Panc1 (cell line): ENCODE measurements around the gene MAP2K1. TPM values are rescaled to one million over a fixed set of nuclear protein-coding genes. Genes with fewer than 3 reads are reported as not detected.

Experiments used
- ATAC-seq: fragments of 200-7000 bp; cut with Tn5 transposase; 2 replicates; pipeline ENCODE4 v1.9.1; 2020; ENCODE audit warnings: mild to moderate bottlenecking, moderate library complexity
- BruUV-seq: library from RNA; stranded (reverse); fragments of 400-500 nt; replicated peaks from 2 replicates; lab custom pipeline; 2021; lab: Mats Ljungman, UMichigan
- CTCF ChIA-PET: fragments of 300-600 bp; sonication (Branson Sonifier 250); formaldehyde crosslinking; loops from one replicate; lab custom pipeline; 2022; ENCODE audit warnings: antibody characterized with exemption; lab: Charles Lee
- POLR2A ChIA-PET: fragments of 300-600 bp; sonication (Branson Sonifier 250); formaldehyde crosslinking; loops from one replicate; lab custom pipeline; 2022; ENCODE audit warnings: antibody characterized with exemption; lab: Charles Lee
- DNase-seq: peaks from one replicate; pipeline ENCODE4 v3.0.0-alpha.2; 2010; ENCODE audit warnings: low read depth, low spot score
- H3K27ac ChIP-seq: 2 replicates; pipeline ENCODE4 v1.5.1; 2011; ENCODE audit warnings: mild to moderate bottlenecking, low read length, inconsistent platforms
- H3K27me3 ChIP-seq: fragments of 200-500 bp; sonication (Bioruptor generic); 2 replicates; pipeline ENCODE4 v1.6.0; 2014; ENCODE audit warnings: low read length, inconsistent platforms; ENCODE audit not compliant: control insufficient read depth, insufficient read depth
- H3K36me3 ChIP-seq: fragments of 200-500 bp; sonication (Bioruptor generic); 2 replicates; pipeline ENCODE4 v1.5.1; 2014; ENCODE audit warnings: inconsistent platforms, mild to moderate bottlenecking, low read length, moderate library complexity; ENCODE audit not compliant: control insufficient read depth, insufficient read depth
- H3K4me1 ChIP-seq: 2 replicates; pipeline ENCODE4 v1.5.1; 2011; ENCODE audit warnings: inconsistent platforms, mild to moderate bottlenecking, low read length, moderate library complexity; ENCODE audit not compliant: control insufficient read depth, insufficient read depth
- H3K4me3 ChIP-seq, 2 experiments: 2 replicates each; pipeline ENCODE4 v1.5.1; 2011 to 2012; ENCODE audit warnings: low read depth in 2 of 2, low read length in 2 of 2, mild to moderate bottlenecking in 2 of 2, inconsistent platforms in 1 of 2, moderate library complexity in 1 of 2
- H3K9me3 ChIP-seq: fragments of 200-500 bp; sonication (Bioruptor generic); 2 replicates; pipeline ENCODE4 v1.5.1; 2014; ENCODE audit warnings: low read depth, mild to moderate bottlenecking, inconsistent platforms, low read length, moderate library complexity; ENCODE audit not compliant: control insufficient read depth, insufficient read depth
- CTCF ChIP-seq: fragments of 450-650 bp; IDR thresholded peaks from 2 replicates; pipeline ENCODE4 v1.5.1; 2017; ENCODE audit warnings: mild to moderate bottlenecking
- POLR2AphosphoS5 ChIP-seq: IDR thresholded peaks from 2 replicates; pipeline ENCODE4 v1.6.1; 2012; ENCODE audit warnings: mild to moderate bottlenecking, low read depth, low read length, moderate library complexity
- REST ChIP-seq, 2 experiments: IDR thresholded peaks; 2 replicates each; pipeline ENCODE4 v1.6.1; 2011 to 2012; ENCODE audit warnings: low read depth in 2 of 2, control low read depth in 1 of 2, low read length in 1 of 2, mild to moderate bottlenecking in 1 of 2, moderate library complexity in 1 of 2; ENCODE audit not compliant: insufficient read depth in 1 of 2
- SIN3A ChIP-seq: IDR thresholded peaks from 2 replicates; pipeline ENCODE4 v1.6.1; 2012; ENCODE audit warnings: low read depth, mild to moderate bottlenecking, low read length, moderate library complexity, borderline replicate concordance; ENCODE audit not compliant: insufficient read depth
- TCF7L2 ChIP-seq: IDR thresholded peaks from 2 replicates; pipeline ENCODE4 v1.6.1; 2011; ENCODE audit warnings: mild to moderate bottlenecking, low read depth, low read length, inconsistent platforms
- in situ Hi-C: cut with HindIII; loops from 2 replicates; pipeline ENCODE4 v1.10.0; 2016; ENCODE audit warnings: low sequenced_read_pairs, low pct_unique_long_range_greater_than_20kb
- intact Hi-C: fragments of 100-400 bp; cut with micrococcal nuclease; formaldehyde crosslinking; loops from one replicate; pipeline ENCODE4 v1.10.0; 2022; ENCODE audit not compliant: unreplicated experiment
- total RNA-seq: library from RNA; stranded (reverse); gene quantifications from one replicate; pipeline ENCODE4 v1.2.1, GENCODE V29; 2021; ENCODE audit not compliant: unreplicated experiment

The MAP2K1 gene
- total RNA-seq, 1 experiment from 2014 or later = 67.9 TPM

GRCh38 chr15:66508293-66508883, 121.7 kb downstream of the MAP2K1 start:
- ATAC-seq (no peak), DNase-seq (no peak)
- H3K4me1 ChIP-seq = peaks cover 4% of the 10 kb centered on the region; the same call in 1 of the 2 replicates
- in situ Hi-C loops = no loop called here
- H3K4me3 ChIP-seq = no peak overlapping the region
- intact Hi-C loops = no loop called here
- CTCF ChIA-PET = no interaction called here
- POLR2A ChIA-PET = no interaction called here
- no peaks in the 10 kb centered on the region for H3K9me3 ChIP-seq
- peaks cover 22% of the 10 kb centered on the region for H3K36me3 ChIP-seq
- TF ChIP-seq CTCF (no peak), POLR2AphosphoS5 (no peak), TCF7L2 (no peak), REST (IDR thresholded peaks at IDR 0.05; ENCODE audit: insufficient read depth in 1 of 2, low read depth in 2 of 2, low read length in 1 of 2) (no peak), SIN3A (no peak)
- BruUV-seq = no TSS peak
- no peak overlapping the region for H3K27ac ChIP-seq
- no peaks in the 10 kb centered on the region for H3K27me3 ChIP-seq

GRCh38 chr15:66514586-66514985, 127.9 kb downstream of the MAP2K1 start:
- H3K27me3 ChIP-seq = no peaks in the 10 kb centered on the region
- BruUV-seq = no TSS peak
- ChIA-PET POLR2A (interaction anchor here (0.5 kb wide), 1 partner anchor 20 kb away, joined by 5 read pairs; no protein-coding TSS in a partner anchor), CTCF (no interaction called here)
- H3K4me1 ChIP-seq = no peaks in the 10 kb centered on the region
- in situ Hi-C loops = no loop called here
- H3K36me3 ChIP-seq = peaks cover 7% of the 10 kb centered on the region; the same call in 1 of the 2 replicates
- H3K4me3 ChIP-seq = no peak overlapping the region
- H3K27ac ChIP-seq = no peak overlapping the region
- no peaks in the 10 kb centered on the region for H3K9me3 ChIP-seq
- ATAC-seq (no peak), DNase-seq (no peak)
- intact Hi-C loops = no loop called here
- no peak for TF ChIP-seq CTCF
- no peak for TF ChIP-seq REST (IDR thresholded peaks at IDR 0.05; ENCODE audit: insufficient read depth in 1 of 2, low read depth in 2 of 2, low read length in 1 of 2)
- no peak for TF ChIP-seq TCF7L2
- TF ChIP-seq POLR2AphosphoS5 = no peak
- no peak for TF ChIP-seq SIN3A
